Nephron progenitor cell (in vitro differentiated cells): Measurements from ENCODE around the gene TMEM98.

ENCODE experiments used
- DNase-seq: peaks from one replicate; pipeline ENCODE4 v3.0.0; 2021
- H3K27ac Mint-ChIP-seq: 2 replicates; pipeline ENCODE4 v1.8.0; 2021; ENCODE audit warnings: mild to moderate bottlenecking, moderate library complexity, mixed read lengths
- H3K27me3 Mint-ChIP-seq: 2 replicates; pipeline ENCODE4 v1.8.0; 2021; ENCODE audit warnings: mild to moderate bottlenecking, low read depth, mixed read lengths; ENCODE audit not compliant: poor library complexity
- H3K36me3 Mint-ChIP-seq: 2 replicates; pipeline ENCODE4 v1.8.0; 2021; ENCODE audit warnings: low read depth, mixed read lengths
- H3K4me1 Mint-ChIP-seq: 2 replicates; pipeline ENCODE4 v1.8.0; 2021; ENCODE audit warnings: mixed read lengths
- H3K4me3 Mint-ChIP-seq: 2 replicates; pipeline ENCODE4 v1.8.0; 2021; ENCODE audit warnings: mild to moderate bottlenecking, moderate library complexity, mixed read lengths
- H3K9me3 Mint-ChIP-seq: 2 replicates; pipeline ENCODE4 v1.8.0; 2021; ENCODE audit warnings: mild to moderate bottlenecking, moderate library complexity, mixed read lengths
- TF ChIP-seq, protein P1 (sequence below): fragments of 200-600 bp; sonication (generic); IDR thresholded peaks from 2 replicates; pipeline ENCODE4 v1.5.0; 2021; ENCODE audit warnings: antibody characterized with exemption

Gene TMEM98

DNA sequence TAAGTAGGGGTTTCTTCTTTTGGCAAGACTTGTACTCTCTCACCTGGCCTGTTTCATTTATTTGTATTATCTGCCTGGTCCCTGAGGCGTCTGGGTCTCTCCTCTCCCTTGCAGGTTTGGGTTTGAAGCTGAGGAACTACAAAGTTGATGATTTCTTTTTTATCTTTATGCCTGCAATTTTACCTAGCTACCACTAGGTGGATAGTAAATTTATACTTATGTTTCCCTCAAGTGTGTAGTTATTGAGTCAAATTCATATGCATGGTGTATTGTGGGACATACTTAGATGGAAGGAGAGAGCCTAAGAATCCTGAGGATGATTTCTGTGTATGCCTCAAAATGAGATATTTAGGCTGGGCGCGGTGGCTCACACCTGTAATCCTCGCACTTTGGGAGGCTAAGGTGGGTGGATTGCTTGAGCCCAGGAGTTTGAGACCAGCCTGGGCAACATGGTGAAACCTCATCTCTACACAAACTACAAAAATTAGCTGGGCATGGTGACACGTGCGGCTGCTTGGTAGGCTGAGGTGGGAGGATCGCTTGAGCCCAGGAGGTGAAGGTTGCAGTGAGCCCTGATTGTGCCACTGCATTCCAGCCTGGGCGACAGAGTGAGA, 13.6 kb downstream of the TMEM98 start:
- Mint-ChIP-seq H3K27ac (no peak overlapping the region), H3K4me3 (no peak overlapping the region), H3K36me3 (peaks cover 75% of the 10 kb centered on the region), H3K4me1 (peaks cover 20% of the 10 kb centered on the region), H3K9me3 (no peaks in the 10 kb centered on the region), H3K27me3 (no peaks in the 10 kb centered on the region)
- no peak for DNase-seq
- TF ChIP-seq, protein P1, sequence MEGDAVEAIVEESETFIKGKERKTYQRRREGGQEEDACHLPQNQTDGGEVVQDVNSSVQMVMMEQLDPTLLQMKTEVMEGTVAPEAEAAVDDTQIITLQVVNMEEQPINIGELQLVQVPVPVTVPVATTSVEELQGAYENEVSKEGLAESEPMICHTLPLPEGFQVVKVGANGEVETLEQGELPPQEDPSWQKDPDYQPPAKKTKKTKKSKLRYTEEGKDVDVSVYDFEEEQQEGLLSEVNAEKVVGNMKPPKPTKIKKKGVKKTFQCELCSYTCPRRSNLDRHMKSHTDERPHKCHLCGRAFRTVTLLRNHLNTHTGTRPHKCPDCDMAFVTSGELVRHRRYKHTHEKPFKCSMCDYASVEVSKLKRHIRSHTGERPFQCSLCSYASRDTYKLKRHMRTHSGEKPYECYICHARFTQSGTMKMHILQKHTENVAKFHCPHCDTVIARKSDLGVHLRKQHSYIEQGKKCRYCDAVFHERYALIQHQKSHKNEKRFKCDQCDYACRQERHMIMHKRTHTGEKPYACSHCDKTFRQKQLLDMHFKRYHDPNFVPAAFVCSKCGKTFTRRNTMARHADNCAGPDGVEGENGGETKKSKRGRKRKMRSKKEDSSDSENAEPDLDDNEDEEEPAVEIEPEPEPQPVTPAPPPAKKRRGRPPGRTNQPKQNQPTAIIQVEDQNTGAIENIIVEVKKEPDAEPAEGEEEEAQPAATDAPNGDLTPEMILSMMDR = peak; percentile 45

GRCh38 chr17:32943206-32943605, 15.3 kb downstream of the TMEM98 start:
- H3K4me3 Mint-ChIP-seq = no peak overlapping the region
- H3K27me3 Mint-ChIP-seq = peaks cover 9% of the 10 kb centered on the region
- peaks cover 63% of the 10 kb centered on the region for H3K36me3 Mint-ChIP-seq
- DNase-seq = no peak
- peaks cover 20% of the 10 kb centered on the region for H3K4me1 Mint-ChIP-seq
- no peaks in the 10 kb centered on the region for H3K9me3 Mint-ChIP-seq
- TF ChIP-seq, protein P1 = no peak
- peak overlapping the region; percentile 66 for H3K27ac Mint-ChIP-seq

DNA sequence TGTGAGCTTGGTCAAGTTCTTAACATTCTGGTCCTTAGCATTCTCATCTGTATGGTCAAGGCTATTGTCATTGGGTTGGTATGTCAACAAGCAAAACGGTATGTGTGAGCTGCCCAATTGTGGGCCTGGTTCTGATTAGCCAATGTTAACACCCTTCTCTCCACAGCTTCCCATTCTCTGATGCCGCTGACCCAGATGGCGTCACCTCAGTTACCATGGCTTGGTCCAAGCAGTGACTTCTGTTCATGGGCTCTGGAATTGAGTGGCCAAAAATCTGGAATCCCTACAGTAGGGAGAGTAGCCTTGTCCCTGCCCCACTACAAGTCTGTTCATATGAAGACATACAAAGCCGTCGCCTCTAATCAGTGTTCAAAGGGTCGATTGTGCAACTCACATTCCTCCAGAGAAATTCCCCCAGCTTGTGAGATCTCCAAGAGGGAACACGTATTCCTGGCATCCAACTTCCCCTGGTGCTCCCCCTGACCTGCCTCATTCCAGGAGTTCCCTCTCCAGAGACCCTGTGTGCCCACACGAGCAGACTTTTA, 15.8 kb downstream of the TMEM98 start:
- Mint-ChIP-seq H3K27ac (peak overlapping the region; percentile 93), H3K4me3 (no peak overlapping the region), H3K27me3 (peaks cover 11% of the 10 kb centered on the region), H3K9me3 (no peaks in the 10 kb centered on the region), H3K36me3 (peaks cover 58% of the 10 kb centered on the region), H3K4me1 (peaks cover 23% of the 10 kb centered on the region)
- TF ChIP-seq, protein P1 = no peak
- DNase-seq = no peak

DNA sequence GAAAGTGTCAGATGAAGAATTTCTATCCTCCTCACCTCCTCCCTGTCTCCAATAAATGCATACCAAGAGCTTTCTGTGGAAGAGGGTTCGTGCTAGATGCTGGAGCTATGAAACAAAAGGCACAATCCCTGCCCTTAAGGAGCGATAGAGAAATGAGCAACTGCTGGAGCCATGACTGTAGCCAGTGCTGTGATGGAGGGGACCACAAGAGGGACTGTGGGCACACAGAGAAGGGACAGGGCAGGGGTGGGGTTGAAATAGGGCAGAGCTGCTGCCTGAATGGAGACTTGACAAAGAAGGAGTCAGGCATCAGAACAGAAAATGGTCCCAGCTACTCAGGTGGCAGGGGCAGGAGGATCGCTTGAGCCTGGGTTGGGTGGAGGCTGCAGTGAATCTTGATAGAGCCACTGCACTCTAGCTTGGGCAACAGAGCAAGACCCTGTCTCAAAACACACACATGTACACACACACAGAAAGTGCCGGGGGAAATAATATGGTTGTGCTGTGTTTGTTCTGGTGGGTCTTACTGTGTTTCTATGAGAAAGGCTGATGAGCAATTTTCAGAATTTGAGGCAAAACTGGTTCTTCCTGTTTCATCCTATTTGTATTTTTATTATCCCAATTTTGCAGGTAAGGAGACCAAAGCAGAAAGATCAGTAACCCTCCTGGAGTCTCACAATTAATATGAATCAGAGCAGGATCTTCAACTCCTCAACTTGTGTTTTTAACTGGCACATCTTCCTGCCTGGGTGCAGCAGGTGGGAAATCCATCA, 16.5 kb downstream of the TMEM98 start:
- DNase-seq = no peak
- TF ChIP-seq, protein P1 = no peak
- H3K4me1 Mint-ChIP-seq = peaks cover 25% of the 10 kb centered on the region
- peaks cover 11% of the 10 kb centered on the region for H3K27me3 Mint-ChIP-seq
- no peak overlapping the region for H3K4me3 Mint-ChIP-seq
- H3K36me3 Mint-ChIP-seq = peaks cover 50% of the 10 kb centered on the region
- H3K27ac Mint-ChIP-seq = peak overlapping the region; percentile 93
- H3K9me3 Mint-ChIP-seq = no peaks in the 10 kb centered on the region

GRCh38 chr17:32946375-32947135, 18.6 kb downstream of the TMEM98 start:
- H3K36me3 Mint-ChIP-seq = peaks cover 29% of the 10 kb centered on the region
- peaks cover 11% of the 10 kb centered on the region for H3K27me3 Mint-ChIP-seq
- H3K4me3 Mint-ChIP-seq = no peak overlapping the region
- no peaks in the 10 kb centered on the region for H3K9me3 Mint-ChIP-seq
- TF ChIP-seq, protein P1 = no peak
- peaks cover 25% of the 10 kb centered on the region for H3K4me1 Mint-ChIP-seq
- no peak for DNase-seq
- no peak overlapping the region for H3K27ac Mint-ChIP-seq
